ENCODE measurements around the gene ARPC5L. TPM values are rescaled to one million over a fixed set of nuclear protein-coding genes. Genes with fewer than 3 reads are reported as not detected.
A peak's percentile ranks its signal among the peaks of the same experiment; 100 is the strongest.

Gene ARPC5L
- total RNA-seq, 1 experiment from 2014 or later: 50.0 TPM

DNA sequence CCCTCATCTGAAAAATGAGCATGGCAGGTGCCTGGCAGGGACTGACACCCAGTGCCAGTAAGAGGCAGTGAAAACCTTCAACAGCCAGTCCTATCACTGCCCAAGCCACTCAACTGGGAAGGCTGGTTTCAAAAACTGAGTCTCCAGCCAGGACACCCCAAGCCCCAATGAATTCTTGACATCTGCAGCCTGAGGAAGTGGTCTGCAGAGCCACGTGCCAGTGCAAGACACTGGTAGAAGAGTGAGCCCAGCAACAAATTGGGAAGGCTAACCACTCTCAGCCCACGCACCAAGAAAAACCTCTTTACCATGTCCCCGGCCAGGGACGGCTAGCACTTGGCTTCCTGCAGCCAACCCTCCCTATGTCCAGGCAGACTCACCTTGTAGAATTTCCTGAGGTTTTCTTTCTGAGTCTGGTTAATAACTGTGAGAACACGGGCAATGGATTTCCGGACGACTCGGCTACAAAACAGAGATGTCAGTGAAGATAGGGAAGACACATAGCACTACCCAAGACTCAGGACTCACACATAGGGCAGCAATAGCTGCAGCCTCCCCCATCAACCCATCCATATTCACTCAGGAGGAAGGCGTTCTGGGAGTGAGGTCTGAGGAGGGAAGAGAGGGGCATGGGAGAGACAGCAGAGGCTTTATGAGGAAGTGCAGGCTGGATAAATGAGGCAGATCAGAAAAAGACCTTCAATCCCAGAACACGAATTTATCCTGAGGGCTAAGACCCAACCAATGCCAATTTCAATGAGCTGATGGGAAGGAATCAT lies 1.9 kb upstream of the ARPC5L start:
- Histone ChIP-seq H3K79me2 (ENCODE audit: insufficient read depth, low read length) (peaks cover 43% of the 10 kb centered on the region), H3K27me3 (ENCODE audit: insufficient read depth, low read length) (no peaks in the 10 kb centered on the region), H3K27ac (ENCODE audit: low read depth, low read length) (peak overlapping the region; percentile 96), H3K9me3 (ENCODE audit: control insufficient read depth in 1 of 2, insufficient read depth in 1 of 2, low read depth in 1 of 2, low read length in 2 of 2) (no peaks in the 10 kb centered on the region), H3K4me2 (ENCODE audit: low read length) (peak overlapping the region; percentile 96), H4K20me1 (ENCODE audit: insufficient read depth) (peaks cover 50% of the 10 kb centered on the region), H3K9me2 (ENCODE audit: insufficient read depth) (no peaks in the 10 kb centered on the region), H3K36me3 (ENCODE audit: control insufficient read depth in 1 of 2, insufficient read depth in 2 of 2, low read length in 2 of 2) (peaks cover 33 to 46% of the 10 kb centered on the region in 2 experiments), H3K9ac (ENCODE audit: low read length) (peak overlapping the region; percentile 92), H3K4me3 (replicated peaks in 1 of 2; ENCODE audit: low read depth in 1 of 2, low read length in 2 of 2) (peak overlapping the region; percentile 89 to 100), H2AFZ (ENCODE audit: low read depth, low read length, poor library complexity, severe bottlenecking) (no peak overlapping the region), H3K4me1 (ENCODE audit: control insufficient read depth in 1 of 2, insufficient read depth in 2 of 2, low read length in 2 of 2) (peaks cover 19 to 57% of the 10 kb centered on the region in 2 experiments)
- ChIA-PET RAD21 (ENCODE audit: low non-redundant PET in 1 of 2, low total read pairs in 2 of 2, uncharacterized antibody in 2 of 2, unreplicated experiment in 2 of 2) (no interaction called here), POLR2A (interaction anchor here (1.7 to 2.6 kb wide), 2 partner anchors 12 to 89 kb away, joined by 4 to 7 read pairs; partner anchors contain the start of gene NR6A1), CTCF (interaction anchor here (11.7 kb wide), 1 partner anchor 86 kb away, joined by 601 read pairs; the partner anchor contains the start of genes NR6A1 and OLFML2A)
- BruUV-seq (replicated peaks): no TSS peak
- no peak for TF ChIP-seq CEBPB (IDR thresholded peaks at IDR 0.05; ENCODE audit: low read depth)
- TF ChIP-seq, protein P1, sequence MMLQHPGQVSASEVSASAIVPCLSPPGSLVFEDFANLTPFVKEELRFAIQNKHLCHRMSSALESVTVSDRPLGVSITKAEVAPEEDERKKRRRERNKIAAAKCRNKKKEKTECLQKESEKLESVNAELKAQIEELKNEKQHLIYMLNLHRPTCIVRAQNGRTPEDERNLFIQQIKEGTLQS (IDR thresholded peaks at IDR 0.05): no peak
- TF ChIP-seq SP1 (IDR thresholded peaks at IDR 0.05; ENCODE audit: low read depth): no peak
- TF ChIP-seq POLR2A (IDR thresholded peaks at IDR 0.05; ENCODE audit: borderline replicate concordance, extremely low read depth, insufficient read depth, insufficient read length): no peak
- TF ChIP-seq JUND (IDR thresholded peaks at IDR 0.05): no peak
- no peak for TF ChIP-seq EGR1 (IDR thresholded peaks at IDR 0.05; ENCODE audit: low read depth)
- TF ChIP-seq CBX3 (IDR thresholded peaks at IDR 0.05; ENCODE audit: low read depth): no peak
- intact Hi-C loops (cut with micrococcal nuclease): loop anchor here (5.0 to 10.0 kb wide), 2 partner anchors 282 to 445 kb away; partner anchors contain the start of genes PSMB7 and SCAI
- DNase-seq (ENCODE audit: low read depth, low spot score): no peak
- ATAC-seq: no peak

DNA sequence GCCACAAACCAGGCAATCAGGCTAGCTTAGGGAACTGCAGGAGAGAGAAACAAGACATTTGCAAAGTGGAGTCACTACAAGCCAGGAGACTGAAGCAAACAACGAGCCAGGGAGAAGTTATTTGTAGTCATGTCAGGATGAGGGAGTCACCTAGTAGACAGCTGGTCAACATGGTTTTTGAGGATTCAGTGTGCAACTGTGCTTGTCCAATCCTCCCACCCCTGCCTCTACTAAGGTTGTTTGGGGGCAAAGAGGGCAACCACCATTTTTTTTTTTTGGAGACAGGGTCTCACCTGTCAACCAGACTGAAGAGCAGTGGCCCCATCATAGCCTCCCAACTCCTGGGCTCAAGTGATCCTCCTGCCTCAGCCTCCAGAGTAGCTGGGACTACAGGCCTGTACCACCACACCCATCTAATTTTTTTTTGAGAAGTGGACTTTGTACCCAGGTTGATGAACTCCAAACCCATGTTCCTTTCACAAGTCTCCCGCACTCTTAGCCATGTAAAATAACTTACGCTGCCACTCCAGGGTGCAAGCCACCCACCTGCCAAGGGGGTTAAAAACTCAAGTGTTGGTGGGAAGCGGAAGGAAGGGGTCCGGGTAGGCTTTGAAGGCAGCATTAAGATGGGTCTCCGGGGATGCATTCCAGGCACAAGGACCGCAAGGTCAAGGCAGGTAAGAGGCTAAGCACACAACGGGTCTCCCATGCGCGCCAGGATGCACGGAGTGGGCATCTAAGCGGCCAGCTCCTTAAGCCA lies 1.2 kb upstream of the ARPC5L start:
- BruUV-seq (replicated peaks): no TSS peak
- Histone ChIP-seq H3K36me3 (ENCODE audit: control insufficient read depth in 1 of 2, insufficient read depth in 2 of 2, low read length in 2 of 2) (peaks cover 33 to 46% of the 10 kb centered on the region in 2 experiments), H3K27me3 (ENCODE audit: insufficient read depth, low read length) (no peaks in the 10 kb centered on the region), H3K79me2 (ENCODE audit: insufficient read depth, low read length) (peaks cover 43% of the 10 kb centered on the region), H2AFZ (ENCODE audit: low read depth, low read length, poor library complexity, severe bottlenecking) (no peak overlapping the region), H3K9ac (ENCODE audit: low read length) (peak overlapping the region; percentile 92), H3K9me2 (ENCODE audit: insufficient read depth) (no peaks in the 10 kb centered on the region), H3K27ac (ENCODE audit: low read depth, low read length) (peak overlapping the region; percentile 96), H4K20me1 (ENCODE audit: insufficient read depth) (peaks cover 49% of the 10 kb centered on the region), H3K4me1 (ENCODE audit: control insufficient read depth in 1 of 2, insufficient read depth in 2 of 2, low read length in 2 of 2) (peaks cover 19 to 57% of the 10 kb centered on the region in 2 experiments), H3K4me3 (replicated peaks in 1 of 2; ENCODE audit: low read depth in 1 of 2, low read length in 2 of 2) (peak overlapping the region; percentile 89 to 100), H3K4me2 (ENCODE audit: low read length) (peak overlapping the region; percentile 96), H3K9me3 (ENCODE audit: control insufficient read depth in 1 of 2, insufficient read depth in 1 of 2, low read depth in 1 of 2, low read length in 2 of 2) (no peaks in the 10 kb centered on the region)
- RAD21 ChIA-PET (ENCODE audit: low non-redundant PET in 1 of 2, low total read pairs in 2 of 2, uncharacterized antibody in 2 of 2, unreplicated experiment in 2 of 2): no interaction called here
- DNase-seq (ENCODE audit: low read depth, low spot score): no peak
- CTCF ChIA-PET: interaction anchor here (2.3 kb wide), 1 partner anchor 8 kb away, joined by 25 read pairs; the partner anchor contains the start of gene WDR38
- intact Hi-C loops (cut with micrococcal nuclease): no loop called here
- POLR2A ChIA-PET: interaction anchor here (1.7 to 2.6 kb wide), 3 partner anchors 8 to 90 kb away, joined by 4 to 11 read pairs (median 7); partner anchors contain the start of genes NR6A1 and WDR38
- no peak for ATAC-seq
- TF ChIP-seq EGR1 (IDR thresholded peaks at IDR 0.05; ENCODE audit: low read depth) (no peak), POLR2A (IDR thresholded peaks at IDR 0.05; ENCODE audit: borderline replicate concordance, extremely low read depth, insufficient read depth, insufficient read length) (no peak), EZH2 (IDR thresholded peaks at IDR 0.05) (no peak), FOSL1 (IDR thresholded peaks at IDR 0.05; ENCODE audit: low read depth) (no peak), SRF (IDR thresholded peaks at IDR 0.05; ENCODE audit: low read depth) (no peak), ELF1 (IDR thresholded peaks at IDR 0.05; ENCODE audit: borderline replicate concordance, low read depth) (no peak), SIN3A (IDR thresholded peaks at IDR 0.05; ENCODE audit: low read depth) (no peak)
- TF ChIP-seq, protein P2, sequence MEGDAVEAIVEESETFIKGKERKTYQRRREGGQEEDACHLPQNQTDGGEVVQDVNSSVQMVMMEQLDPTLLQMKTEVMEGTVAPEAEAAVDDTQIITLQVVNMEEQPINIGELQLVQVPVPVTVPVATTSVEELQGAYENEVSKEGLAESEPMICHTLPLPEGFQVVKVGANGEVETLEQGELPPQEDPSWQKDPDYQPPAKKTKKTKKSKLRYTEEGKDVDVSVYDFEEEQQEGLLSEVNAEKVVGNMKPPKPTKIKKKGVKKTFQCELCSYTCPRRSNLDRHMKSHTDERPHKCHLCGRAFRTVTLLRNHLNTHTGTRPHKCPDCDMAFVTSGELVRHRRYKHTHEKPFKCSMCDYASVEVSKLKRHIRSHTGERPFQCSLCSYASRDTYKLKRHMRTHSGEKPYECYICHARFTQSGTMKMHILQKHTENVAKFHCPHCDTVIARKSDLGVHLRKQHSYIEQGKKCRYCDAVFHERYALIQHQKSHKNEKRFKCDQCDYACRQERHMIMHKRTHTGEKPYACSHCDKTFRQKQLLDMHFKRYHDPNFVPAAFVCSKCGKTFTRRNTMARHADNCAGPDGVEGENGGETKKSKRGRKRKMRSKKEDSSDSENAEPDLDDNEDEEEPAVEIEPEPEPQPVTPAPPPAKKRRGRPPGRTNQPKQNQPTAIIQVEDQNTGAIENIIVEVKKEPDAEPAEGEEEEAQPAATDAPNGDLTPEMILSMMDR (IDR thresholded peaks at IDR 0.05 in 2 of 3, conservative IDR thresholded peaks at IDR 0.05 in 1 of 3; ENCODE audit: borderline replicate concordance in 1 of 3, insufficient read depth in 1 of 3, low read depth in 2 of 3, low read length in 2 of 3): no peak
- TF ChIP-seq, protein P3, sequence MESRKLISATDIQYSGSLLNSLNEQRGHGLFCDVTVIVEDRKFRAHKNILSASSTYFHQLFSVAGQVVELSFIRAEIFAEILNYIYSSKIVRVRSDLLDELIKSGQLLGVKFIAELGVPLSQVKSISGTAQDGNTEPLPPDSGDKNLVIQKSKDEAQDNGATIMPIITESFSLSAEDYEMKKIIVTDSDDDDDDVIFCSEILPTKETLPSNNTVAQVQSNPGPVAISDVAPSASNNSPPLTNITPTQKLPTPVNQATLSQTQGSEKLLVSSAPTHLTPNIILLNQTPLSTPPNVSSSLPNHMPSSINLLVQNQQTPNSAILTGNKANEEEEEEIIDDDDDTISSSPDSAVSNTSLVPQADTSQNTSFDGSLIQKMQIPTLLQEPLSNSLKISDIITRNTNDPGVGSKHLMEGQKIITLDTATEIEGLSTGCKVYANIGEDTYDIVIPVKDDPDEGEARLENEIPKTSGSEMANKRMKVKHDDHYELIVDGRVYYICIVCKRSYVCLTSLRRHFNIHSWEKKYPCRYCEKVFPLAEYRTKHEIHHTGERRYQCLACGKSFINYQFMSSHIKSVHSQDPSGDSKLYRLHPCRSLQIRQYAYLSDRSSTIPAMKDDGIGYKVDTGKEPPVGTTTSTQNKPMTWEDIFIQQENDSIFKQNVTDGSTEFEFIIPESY (IDR thresholded peaks at IDR 0.05; ENCODE audit: extremely low read depth, insufficient replicate concordance, low read length): no peak

Data from HCT116 (cell line).